Hepatocyte (in vitro differentiated cells): ENCODE measurements around the gene OSBPL7.

Source experiments
- CTCF ChIP-seq: fragments of 200-600 bp; sonication (generic); IDR thresholded peaks from 2 replicates; pipeline ENCODE4 v1.5.1; 2016; ENCODE audit warnings: antibody characterized with exemption, mild to moderate bottlenecking; ENCODE audit not compliant: poor library complexity
- EZH2 ChIP-seq: fragments of 200-600 bp; sonication (generic); IDR thresholded peaks from 2 replicates; pipeline ENCODE4 v1.6.1; 2016; ENCODE audit warnings: antibody characterized with exemption, mild to moderate bottlenecking, borderline replicate concordance

DNA sequence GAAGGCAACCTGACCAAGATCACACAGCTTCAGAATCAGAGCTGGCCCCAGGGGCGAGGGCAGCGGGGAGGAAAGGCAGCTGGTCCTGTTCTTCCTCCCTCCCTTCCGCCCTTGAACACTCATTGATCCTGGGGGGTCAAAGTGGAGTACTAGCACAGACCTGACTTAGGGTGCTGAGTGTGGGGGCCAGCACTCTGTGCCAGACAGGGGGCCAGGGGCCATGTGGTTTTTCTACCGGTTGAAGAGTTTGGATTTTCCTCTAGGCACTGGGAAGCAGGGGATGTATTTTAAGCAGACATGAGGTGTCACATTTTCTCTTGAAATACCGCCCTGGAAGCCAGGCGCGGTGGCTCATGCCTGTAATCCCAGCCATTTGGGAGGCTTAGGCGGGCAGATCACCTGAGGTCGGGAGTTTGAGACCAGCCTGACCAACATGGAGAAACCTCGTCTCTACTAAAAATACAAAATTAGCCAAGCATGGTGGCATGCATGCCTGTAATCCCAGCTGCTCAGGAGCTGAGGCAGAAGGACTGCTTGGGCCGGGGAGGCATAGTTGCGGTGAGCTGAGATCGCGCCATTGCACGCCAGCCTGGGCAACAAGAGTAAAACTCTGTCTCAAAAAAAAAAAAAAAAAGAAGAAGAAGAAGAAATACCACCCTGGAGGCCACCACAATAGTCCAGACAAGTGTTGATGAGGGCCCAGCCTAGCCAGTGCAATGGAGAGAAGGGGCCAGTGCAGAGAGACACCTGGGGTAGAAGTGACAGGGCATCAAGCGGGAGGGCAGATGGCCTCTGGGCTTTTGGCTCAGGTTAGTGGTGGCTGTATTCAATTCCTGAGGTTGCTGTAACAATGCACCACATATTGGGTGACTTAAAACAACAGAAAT is 15.3 kb downstream of the OSBPL7 start:
- TF ChIP-seq CTCF, result no peak
- no peak for TF ChIP-seq EZH2
